PC-9 (cell line): ENCODE results near the gene DOCK11.

Experiments
- CTCF ChIP-seq: fragments of 200-600 bp; sonication (generic); conservative IDR thresholded peaks from 2 replicates; pipeline ENCODE4 v1.6.1; 2017; ENCODE audit warnings: mixed run types, antibody characterized with exemption, mild to moderate bottlenecking, moderate library complexity
- EZH2 ChIP-seq: fragments of 200-600 bp; sonication (generic); IDR thresholded peaks from 2 replicates; pipeline ENCODE4 v1.8.0; 2017; ENCODE audit warnings: antibody characterized with exemption, low read depth

- no peak for TF ChIP-seq CTCF
- no peak for TF ChIP-seq EZH2
These were observed 231.5 kb downstream of the DOCK11 start, which contains the start of gene IL13RA1 for GRCh38 chrX:118726887-118727685.
